HG02981 (cell line): ENCODE results near the gene BACH2.
A peak's percentile ranks its signal among the peaks of the same experiment; 100 is the strongest.
"Not testable (repeated sequence)": the region's sequence is repeated elsewhere in the genome, so short reads cannot be mapped to it uniquely, and the experiment has no call there.

ENCODE experiments used
- ATAC-seq: cut with Tn5 transposase; IDR thresholded peaks from one replicate; pipeline ENCODE4 v1.9.1; 2021; ENCODE audit warnings: mild to moderate bottlenecking, moderate library complexity; ENCODE audit not compliant: unreplicated experiment

Gene BACH2

DNA sequence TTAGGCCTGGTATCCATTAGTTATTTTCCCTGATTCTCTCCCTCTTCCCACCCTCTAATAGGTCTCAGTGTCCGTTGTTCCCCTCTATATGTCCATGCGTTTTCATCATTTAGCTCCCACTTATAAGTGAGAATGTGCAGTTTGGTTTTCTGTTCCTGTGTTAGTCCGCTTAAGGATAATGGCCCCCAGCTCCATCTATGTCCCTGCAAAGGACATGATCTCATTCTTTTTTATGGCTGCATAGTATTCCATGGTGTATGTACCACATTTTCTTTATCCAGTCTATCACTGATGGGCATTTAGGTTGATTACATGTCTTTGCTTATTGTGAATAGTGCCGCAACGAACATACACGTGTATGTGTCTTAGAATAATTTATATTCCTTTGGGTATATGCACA is 14.4 kb downstream of the BACH2 start:
- ATAC-seq, result not testable (repeated sequence)

GRCh38 chr6:90278129-90278528 is 18.5 kb downstream of the BACH2 start:
- ATAC-seq, result no peak

- no peak for ATAC-seq
Observed at GRCh38 chr6:90277302-90278011, 19.2 kb downstream of the BACH2 start.

DNA sequence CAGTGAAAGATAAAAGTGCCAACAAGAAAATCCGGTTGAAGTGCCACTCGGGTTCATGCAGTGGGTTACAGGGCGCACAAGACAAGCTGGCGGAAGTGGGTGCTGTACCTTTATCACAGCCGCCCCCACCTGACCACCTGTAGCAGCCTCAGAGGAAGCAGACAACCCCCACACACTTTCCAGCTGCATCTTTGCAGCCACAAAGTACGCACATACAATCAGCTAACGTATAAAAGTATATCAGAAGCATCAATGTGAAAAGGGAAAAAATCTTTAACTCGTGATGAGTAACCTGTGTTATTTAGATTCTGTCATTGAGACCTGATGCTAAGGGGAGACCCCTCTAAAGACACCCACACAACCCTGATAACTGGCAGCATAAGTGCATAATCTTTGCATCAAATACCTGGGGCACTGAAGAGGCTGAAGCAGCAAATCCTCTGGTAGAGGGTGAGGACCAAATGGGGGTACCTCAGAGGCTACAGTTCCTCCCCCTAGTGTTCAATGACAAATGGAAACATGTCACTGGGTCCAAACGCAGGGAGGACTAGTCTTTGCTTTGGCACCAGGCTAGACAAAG is 22.1 kb downstream of the BACH2 start:
- no peak for ATAC-seq

DNA sequence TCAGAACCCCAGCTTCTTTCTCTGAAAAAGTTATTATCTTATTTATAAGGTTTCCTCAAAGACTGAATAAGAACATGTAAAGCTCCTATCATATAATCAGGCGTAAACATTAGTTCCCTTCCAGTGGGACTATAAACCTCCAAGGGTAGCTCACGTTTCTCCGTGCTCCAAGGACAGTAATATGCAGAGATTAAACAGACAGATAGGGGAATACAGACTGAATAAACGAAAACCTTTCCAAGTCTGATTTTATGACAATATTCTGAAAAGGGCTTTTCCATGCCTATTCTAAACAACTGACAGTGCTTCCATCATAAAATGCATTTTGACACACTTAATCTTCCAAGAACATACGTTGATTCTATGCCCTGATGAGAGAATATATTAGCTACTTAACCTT is 22.8 kb downstream of the BACH2 start:
- no peak for ATAC-seq

GRCh38 chr6:90272895-90273294 is 23.7 kb downstream of the BACH2 start:
- no peak for ATAC-seq

DNA sequence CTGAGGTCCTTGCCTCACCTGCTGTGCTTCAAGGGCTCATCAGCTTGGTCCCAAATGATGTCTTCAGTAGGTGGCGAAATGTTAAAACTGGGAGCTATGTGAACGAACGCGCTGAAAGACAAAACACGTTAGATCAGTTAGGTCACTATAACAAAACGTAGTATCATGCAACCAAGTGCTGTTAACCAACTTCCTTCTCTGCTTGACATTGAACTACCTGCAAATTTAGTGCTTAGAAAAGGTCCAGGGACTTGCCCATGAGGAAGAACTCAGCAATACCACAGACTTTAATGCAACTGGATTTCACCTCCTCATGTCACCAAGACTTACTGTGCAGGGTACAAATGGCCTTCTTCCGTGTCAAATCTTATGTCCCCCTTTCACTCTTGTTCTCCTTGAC is 24.8 kb downstream of the BACH2 start:
- no peak for ATAC-seq

DNA sequence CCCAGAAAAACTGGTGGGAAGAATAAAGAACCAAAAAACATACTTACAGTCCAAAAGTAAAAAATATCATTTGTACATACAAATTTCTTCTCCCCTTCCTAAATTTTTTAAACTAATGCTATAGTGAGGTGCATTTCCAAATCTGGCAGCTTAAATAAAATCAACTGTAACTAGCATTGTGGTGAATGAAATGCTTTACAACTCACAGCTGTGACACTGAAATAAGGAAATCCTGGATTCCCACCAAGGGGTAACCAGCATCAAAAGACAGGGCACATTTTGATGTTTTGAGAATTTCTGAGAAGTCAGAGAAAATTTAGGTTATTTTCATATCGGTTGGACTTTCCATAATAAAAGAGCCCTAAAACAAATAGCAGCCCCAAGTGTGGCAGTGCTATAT is 27.3 kb downstream of the BACH2 start:
- no peak for ATAC-seq

DNA sequence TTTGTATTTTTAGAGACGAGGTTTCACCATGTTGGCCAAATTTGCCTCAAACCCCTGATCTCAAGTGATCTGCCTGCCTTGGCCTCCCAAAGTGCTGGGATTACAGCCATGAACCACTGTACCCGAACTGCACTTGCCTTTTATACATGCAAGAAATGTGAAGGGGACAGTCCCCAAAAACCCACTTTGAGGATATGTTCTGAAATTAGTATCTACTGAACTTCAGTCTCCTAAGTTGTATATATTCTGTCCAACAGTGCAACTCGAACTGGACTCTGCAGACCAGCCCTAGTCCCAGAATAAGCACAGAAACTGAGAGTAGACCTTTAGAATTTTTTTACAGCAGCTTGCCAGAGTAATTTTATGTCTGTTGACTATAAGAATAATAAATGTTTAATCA is 28.5 kb downstream of the BACH2 start:
- ATAC-seq, result no peak

DNA sequence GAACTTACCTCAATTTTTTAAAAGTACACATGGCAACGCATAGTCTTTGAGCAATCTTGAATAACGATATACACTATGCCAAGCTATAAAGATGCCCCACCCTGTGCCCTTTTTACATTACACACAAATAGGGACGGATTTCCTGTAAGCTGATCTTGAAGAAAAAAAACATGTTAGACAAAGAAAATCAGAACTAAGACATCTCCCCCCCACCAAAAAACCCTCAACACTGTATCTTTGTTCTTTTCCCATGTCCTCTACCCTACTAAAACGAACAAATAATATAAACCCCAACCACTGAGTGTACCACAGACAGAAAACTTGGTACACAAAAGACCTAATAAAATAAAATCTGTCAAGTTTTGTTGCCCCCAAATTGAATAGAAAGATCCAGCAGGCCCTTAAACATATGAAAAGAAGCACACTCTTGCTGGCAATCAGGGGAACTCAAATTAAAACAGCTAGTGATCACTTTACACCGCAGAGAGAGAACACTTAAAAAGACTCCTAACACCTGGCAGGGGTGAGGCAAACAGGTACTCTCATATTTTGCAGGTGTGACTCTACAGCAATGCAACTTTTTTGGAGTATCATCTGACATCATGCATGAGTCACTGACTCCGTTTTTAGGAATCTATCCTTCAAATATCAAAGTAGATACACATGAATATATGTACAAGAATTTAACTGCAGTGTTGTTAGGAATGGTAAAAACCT is 29.6 kb downstream of the BACH2 start:
- ATAC-seq, result no peak

DNA sequence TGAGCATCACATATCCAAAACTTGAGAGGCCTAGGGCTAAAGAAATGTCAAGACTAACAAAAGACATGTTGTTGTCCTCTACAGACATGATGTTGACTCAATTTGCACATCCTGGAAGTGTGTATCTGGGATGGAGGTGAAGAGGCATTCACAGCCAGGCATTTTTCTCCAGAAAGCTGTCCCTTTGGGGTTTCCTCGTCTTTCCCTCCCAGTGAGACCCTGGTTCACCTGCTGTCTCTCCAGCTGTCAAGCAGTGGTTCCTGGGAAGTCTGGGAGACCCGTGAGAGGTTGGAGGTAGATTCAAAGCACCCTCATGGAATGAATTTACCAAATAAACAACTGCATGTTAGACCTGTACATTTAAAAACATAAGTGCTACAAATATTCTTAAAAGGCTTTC is 32.1 kb downstream of the BACH2 start:
- ATAC-seq, result no peak

GRCh38 chr6:90263633-90264032 is 33.0 kb downstream of the BACH2 start:
- ATAC-seq, result no peak

DNA sequence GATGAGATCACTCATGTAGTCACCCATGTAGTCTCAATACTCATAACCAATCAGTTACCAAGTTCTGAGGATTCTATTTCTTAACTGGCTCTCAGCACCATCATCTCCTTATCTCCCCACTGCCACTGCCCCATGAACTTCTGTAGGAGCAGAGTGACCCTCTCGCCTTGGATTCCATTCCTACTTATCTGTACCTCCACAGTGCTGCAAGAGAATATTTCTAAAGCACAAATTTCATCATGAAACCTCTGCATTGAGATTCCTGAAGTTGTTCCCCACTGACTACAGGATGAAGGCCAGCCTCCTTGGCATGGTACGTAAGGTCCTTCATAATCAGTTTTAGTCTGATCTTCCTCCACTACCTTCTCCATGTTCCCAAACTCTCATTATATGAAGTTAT is 34.8 kb downstream of the BACH2 start:
- ATAC-seq, result no peak

- ATAC-seq, result no peak
Observed at GRCh38 chr6:90257486-90257738, 39.2 kb downstream of the BACH2 start.

DNA sequence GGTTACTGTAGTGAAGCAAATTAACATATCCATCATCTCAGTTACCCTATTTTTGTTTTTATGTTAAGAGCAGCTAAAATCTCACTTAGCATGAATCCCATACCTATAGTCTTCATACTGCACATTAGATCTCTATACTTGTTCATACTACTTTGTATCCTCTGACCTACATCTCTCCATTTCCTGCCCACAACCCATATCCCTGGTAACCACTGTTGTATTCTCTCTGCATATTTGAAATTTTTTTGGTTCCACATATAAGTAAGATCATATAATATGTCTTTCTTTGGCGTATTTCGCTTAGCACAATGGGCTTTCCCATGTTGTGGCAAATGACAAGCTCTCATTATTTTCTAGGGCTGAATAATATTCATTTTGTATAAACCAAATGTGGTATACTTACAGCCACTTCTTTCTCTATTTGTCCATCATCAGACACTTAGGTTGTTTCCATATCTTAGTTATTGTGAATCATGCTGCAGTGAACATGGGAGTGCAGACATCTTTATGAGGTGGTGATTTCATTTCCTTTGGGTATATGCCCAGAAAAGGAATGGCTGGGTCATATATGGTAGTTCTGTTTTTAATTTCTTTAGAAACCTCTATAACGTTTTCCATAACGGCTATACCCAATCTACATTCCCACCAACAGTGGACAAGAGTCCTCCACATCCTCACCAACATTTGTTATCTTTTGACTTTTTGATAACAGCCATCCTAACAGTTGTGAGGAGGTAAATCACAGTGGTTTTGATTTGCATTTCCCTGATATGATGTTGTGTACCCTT is 39.8 kb downstream of the BACH2 start:
- ATAC-seq, result no peak

DNA sequence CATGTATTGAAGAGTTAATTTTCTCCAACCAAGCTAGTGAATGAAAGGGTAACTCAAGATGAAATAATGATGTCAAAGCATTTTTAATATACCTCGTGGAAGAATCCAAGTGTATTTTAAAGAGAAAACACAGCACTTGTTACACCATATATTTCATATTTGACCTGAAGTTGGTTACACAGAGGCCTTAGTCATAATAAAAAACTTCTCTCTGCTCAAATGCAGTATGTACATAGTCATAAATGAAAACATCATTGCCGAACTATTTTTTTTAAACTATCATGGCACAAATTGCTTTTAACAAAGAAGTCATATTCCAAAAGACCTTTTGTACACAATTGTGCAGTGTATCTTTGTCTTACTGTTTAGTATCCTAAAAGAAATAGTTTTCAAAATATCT is 43.0 kb downstream of the BACH2 start:
- ATAC-seq, result no peak

DNA sequence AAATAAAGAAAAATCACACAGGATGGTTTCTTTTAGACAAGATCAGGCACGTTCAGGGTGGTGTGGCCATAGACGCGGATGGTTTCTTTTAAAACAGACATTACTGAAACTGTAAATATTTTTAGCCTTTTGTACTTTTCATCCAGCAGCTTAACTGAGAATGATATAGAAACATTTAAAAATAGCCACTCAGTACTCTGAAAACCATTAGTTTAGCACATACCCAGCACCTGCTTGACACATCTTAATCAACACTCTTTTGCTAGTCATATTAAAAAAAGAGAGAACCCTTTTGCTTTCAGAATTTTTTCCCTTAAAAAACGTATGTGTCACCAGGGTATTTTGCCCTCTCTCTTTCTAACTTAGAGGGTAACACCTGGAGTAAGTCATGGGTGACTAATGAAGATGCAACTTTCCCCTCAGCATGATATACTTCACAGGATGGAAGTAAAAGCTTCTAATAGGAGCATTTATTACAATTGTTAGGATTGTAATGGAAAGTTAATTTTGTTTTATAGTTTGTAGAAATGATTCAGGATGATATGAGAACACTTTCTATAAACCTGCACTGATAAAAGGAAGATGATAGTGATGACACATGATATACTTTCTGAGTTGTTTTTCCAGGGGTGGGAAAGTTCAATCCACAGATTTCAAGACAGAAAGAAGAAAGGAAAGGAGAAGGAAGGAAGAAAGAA is 45.2 kb downstream of the BACH2 start:
- ATAC-seq, result peak; percentile 81

GRCh38 chr6:90250405-90250804 is 46.2 kb downstream of the BACH2 start:
- ATAC-seq, result no peak

- ATAC-seq, result no peak
Observed at GRCh38 chr6:90249458-90249857, 47.2 kb downstream of the BACH2 start.

DNA sequence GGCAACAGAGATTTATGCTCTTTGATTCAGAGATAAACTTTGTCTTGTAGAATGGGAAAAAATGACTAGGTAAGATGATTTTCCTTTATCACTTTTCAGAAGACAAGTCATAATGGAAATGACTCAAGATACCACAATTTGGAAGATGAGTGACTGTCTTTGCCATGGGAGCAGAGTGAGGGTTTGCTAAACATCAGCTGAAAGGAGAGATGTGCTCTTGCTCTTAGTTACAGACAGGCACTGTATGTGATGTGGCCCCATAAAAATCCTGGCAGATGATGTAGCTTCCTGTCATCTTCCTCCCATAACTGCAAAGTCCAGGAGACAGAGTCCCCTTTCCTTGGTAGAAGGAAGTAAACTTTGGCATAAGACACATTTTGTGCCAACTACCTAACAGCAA is 47.6 kb downstream of the BACH2 start:
- ATAC-seq, result no peak

DNA sequence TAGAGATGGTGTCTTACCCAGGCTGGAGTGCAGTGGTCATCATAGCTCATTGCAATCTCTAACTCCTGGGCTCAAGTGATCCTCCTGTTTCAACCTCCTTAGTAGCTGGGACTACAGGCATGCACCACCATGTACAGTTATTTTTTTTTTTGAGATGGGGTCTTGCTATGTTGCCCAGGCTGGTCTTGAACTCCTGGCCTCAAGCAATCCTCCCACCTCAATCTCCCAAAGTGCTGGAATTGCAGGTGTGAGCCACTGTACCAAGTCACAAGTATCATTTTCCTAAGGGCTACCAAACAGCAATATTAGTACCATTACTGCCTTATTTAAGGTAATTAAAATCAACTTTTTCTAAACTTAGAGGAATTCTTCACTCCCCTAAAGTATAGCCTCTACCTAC is 49.4 kb downstream of the BACH2 start:
- ATAC-seq, result no peak
